Hypothalamus (tissue), 51 donors: ENCODE data around the gene EFCAB12.

Source experiments
- DNase-seq, 51 donors: peaks; one replicate each; lab custom pipeline; 2025; lab: John Stamatoyannopoulos, UW

EFCAB12 gene

DNA sequence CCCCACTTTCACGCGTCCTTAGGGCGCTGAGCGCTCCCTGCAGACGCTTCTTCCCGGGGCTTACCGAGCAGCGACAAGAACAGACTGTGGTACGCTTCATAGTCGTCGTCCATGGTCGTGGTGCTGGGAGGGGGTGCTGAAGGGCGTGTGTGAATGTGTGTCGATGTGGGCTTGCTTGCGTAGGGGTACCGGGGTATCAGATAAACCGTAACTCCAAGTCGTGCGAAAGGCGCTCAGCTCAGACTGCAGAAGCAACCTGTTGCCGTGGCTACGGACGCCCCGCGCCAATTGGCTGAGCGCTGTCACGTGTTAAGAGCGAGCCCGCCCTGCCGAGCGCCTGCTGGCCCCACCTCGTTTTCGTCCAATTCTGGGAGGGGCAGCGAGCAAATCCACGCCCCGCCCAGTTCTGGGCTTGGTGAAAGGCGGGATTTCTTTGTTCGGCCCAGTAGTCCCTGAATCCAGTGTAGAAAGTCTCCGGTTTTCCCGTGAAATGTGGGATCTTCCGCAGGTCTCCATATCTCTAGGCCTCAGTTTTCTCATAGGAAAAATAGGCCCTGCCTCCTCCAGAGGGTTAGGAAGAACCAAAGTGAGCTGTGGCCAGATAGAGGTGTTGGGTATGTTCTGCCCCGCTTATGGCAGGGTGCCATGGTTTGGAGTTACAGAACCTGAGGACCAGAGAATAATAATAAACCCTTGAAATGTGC lies at the start of gene EFCAB12:
EFCAB12 (minus strand) TSS at position 261 of the 704 bp plus-strand sequence; CDS start at position 113, 148 bp downstream.
- DNase-seq: peak; percentile 40 to 98 (median 94)

DNA sequence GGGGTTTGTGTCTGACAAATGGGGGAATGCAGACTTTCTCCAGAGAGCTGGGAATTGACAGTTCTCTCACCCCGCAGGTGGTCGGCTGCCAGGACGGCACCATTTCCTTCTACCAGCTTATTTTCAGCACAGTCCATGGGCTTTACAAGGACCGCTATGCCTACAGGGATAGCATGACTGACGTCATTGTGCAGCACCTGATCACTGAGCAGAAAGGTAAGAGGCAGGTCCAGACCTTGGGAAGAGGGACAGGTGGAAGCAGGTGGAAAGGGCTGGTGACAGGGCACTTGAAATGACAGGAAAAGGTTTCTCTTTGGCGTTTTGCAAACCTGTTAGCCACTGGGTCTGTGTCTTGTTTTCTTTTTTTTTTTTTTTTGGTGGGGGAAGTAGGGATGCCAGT lies 48.1 kb upstream of the EFCAB12 start:
- no peak for DNase-seq

DNA sequence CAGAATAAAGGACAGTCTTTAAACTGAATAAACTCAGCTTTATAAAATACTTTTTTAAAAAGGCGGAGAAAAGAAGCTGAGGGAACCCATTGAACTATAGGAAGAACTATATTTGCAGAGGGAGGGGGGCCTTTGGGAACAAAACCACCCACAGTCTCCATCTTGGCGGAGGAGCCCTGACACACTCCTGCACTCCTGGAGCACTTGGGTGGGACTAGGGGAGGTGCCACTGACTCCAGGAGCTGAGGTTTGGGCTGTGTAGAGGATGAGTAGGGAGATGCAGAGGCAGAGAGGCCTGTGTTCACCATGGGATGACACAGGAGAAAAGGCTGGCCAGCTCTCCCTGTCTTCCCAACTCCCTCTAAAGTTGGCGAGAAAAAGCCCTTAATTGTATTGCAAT lies 47.4 kb upstream of the EFCAB12 start:
- DNase-seq: no peak

DNA sequence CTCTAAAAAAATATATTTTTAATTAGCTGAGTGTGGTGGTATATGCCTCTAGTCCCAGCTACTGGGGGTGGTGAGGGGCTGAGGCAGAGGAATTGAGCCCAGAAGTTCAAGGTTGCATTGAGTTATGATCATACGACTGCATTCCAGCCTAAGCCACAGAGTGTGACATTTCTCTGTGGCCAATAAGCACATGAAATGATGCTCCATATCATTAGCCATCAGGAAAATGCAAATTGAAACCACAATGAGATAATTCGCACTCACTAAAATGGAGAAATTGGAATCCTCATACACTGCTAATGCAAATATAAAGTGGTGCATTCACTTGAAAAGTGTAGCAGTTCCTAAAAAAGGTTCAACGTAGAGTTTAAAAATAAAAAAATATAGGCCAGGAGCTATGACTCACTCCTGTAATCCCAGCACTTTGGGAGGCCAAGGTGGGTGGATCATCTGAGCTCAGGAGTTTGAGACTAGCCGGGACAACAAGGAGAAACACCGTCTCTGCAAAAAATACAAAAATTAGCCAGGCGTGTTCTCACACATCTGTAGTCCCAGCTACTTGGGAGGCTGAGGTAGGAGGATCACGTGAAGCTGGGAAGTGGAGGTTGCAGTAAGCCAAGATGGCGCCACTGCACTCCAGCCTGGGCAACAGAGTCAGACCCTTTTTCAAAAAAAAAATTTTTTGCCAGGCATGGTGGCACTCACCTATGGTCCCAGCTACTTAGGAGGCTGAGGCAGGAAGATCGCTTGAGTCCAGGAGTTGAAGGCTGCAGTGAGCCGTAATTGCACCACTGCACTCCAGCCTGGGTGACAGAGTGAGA lies 46.8 kb upstream of the EFCAB12 start:
- no peak for DNase-seq

DNA sequence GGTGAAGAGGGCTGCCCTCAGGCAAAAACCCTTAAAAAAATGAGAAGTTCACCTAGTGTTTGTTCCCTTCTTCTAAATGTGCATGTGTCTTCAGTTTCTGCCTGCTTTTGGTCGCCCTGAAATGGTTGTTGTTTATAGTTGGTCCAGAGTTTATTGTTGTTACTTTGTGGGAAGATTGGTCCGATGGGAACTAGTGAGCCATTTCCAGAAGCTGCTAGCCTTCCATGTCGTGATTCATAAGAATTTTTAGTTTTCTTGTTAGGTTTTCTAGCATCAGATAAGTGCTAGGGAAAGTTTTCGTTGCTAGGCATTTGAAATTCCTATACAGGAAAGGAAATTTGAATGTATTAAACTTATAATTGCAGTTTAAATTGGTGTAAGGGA lies 45.3 kb upstream of the EFCAB12 start:
- no peak for DNase-seq

DNA sequence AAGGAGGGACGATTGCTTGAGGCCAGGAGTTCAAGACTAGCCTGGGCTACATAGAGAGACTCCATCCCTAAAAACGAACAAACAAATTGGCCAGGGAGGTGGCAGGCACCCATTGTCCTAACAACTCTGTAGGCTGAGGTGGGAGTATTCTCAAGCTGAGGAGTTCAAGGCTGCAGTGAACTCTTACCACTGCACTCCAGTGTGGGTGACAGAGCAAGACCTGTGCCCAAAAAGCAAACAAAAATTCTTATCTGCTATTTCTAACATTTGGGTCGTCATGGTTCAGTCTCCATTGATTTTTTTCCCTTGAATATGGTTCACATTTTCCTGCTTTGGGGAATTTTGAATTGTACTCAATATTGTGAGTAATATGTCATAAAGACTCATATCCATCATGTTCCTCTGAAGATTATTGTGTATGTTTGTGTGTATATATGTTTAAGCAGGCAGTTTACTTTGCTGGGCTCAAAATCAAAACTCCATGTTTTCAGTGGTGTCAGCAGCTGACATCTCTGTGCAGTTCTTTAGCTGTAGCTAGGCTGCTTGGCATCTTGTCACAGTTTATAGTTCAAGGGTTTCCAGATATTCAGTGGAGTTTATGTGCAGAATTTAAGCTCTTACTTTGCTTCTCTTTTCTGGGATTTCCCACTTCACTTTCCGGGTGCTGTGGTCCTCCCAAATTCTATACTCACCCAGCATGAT lies 44.8 kb upstream of the EFCAB12 start:
- DNase-seq: no peak

DNA sequence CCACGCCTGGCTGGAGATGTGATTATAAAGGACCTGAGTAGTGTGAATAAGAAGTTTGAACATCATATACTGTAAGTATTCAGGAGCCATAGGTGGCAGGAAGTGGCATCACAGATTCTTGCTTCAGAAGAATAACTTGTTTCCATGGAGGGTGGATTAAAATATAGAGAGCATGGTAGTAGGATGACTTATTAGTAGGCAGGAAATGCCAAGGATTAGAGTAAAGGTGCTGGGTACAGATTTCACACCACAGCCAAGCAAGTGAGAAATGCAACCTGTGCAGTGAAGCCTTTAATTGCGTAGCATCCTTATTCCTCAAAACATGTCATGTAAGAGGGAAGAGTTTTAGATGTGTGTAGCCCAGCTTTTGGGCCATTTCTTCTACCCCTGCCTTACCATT lies 42.4 kb upstream of the EFCAB12 start:
- no peak for DNase-seq

DNA sequence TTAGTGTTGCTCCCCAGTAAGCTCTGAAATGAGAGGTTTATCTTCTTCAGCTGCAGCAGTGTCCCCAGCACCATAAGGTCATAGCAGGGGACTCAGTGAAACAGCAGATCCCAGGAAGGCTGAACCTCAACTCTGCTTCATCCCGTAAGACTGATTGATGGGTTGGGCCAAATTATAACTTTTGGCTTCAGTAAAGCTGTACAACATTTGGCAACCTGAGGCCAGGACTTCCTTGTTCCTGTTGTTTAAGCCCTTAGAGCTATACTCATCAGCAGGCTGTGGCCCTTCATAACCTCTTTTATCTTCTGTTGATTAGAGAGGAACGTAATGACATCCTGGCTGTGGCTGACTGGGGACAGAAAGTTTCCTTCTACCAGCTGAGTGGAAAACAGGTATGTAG lies 40.6 kb upstream of the EFCAB12 start:
- DNase-seq: no peak

DNA sequence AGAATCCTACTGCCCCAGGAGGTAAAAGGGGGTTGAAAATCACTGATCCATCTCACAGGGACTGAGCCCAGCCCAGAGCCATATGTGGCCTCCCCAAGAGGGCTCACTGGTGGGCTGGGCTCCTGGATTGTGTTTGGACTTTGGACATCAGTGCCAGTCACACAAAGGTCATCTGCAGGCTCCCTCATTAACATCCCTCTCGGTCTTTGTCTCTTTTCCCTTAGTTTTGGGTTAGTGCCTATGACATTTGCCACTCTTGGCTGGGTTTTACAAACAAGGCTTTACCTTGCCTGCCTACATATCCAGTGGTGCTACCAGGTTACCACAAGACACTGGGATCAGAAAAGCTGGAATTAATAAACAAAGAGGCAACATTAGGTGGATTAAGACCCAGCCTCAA lies 39.5 kb upstream of the EFCAB12 start:
- no peak for DNase-seq

DNA sequence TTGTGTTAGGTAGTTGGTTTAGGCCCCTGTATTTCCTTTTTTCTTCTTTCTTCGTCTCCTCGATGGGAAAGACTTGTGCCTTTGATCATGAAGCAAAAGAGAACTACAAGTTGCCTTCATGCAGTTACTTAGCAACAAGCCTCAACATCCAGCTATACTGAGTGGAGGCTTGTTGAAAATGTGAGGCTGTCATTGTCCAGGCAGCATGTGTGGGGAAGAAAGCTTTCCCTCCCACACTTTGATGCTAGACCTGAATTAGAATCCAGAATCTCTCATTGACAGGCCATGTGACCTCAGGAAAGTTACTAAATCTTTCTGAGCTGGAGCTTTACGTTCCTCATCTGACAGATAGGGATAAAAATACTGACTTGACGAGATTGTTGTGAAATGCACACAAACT lies 35.3 kb upstream of the EFCAB12 start:
- peak in 2 of 51 donors; percentile 4 to 14 for DNase-seq

DNA sequence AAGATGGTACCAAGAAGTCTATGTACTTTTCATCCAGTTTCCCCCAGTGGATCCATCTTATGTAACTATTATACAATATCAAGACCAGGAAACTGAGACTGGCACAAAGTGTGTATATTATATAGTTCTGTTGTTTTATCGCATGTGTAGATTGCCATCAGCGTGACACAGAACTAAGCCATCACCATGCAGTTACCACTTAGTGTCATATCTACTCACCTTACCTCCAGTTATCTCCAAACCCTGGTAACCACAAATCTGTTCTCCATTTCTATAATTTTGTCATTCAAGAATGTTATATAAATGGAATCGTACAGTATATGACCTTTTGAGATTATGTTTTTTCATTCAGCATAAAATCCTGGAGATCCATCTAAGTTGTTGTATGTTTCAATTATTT lies 34.7 kb upstream of the EFCAB12 start:
- no peak for DNase-seq

DNA sequence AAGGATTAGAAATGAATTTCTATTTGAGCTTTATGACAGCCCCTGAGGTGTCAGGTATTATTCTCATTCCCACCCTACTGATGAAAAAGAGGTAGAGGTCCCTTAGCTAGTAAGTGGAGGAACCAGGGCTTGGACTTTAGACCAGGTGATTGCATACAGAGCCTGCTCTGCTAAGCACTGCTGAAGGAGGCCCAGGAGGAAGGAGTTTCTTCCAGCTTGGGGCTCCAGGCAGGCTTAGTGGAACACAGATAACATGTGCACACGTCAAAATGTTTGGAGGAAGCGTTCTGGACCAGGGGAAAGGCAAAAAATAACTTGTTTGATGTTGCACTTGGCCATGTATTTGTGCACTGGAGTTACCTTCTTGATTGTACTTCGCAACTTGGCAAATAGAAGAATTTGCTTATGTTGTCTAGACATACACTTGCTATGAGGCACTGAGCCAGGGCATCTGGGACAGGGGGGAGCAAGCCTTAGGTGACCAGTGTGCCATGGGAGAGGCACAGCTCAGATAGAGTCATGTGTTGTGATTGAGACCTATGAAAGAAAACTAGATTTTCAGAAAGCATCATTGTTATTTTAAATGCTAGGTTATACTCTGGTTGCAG lies 34.0 kb upstream of the EFCAB12 start:
- no peak for DNase-seq

DNA sequence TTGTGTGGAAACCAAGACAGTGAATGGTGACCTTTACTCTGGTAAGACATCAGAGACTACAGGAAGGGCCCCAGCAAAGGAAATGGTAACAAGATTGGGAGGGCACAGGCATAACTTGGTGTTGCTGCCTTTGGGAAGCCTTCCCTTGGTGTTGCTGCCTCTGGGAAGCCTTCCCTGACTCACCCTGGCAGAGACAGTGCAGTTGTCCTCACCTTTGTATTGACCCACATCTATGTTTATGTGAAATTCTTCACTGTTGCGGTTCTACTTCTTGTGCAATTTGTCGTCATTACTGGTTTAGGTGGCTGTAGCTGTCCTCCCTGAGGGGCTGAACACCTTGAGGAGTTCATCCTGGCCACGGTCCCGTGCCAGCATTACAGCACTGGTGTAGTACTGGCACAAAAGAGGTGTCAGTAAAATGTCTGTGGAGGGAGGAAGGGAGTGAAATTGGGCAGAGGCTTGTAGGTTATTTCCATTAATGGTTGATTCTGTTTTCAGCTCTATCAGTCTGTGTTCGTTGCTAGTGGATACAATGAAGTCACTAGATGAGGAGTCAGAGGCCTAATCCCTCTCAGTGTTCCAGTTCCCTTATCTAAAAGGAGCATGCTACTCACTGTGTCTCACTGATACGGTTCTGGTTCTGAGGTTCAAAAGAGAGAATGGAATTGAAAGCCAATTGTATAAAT lies 33.2 kb upstream of the EFCAB12 start:
- DNase-seq: peak in 1 of 51 donors; percentile 46

DNA sequence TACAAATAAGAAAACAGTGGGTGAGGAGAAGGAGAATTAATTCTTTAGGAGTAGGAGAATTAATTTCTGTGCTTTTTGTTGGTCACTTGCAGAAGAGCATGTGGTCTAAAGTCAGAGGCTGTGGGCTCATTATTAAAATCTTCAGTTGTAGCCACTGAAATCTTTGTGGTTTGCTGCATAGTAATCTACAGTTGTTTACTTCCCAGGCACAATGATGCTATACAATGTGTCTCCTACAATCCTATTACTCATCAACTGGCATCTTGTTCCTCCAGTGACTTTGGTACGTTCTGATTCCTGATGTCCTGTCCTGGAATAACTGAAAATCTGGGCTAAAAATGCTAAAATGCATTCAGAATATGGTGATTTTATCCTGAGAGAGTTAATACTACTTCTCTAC lies 32.6 kb upstream of the EFCAB12 start:
- DNase-seq: peak in 1 of 51 donors; percentile 46

DNA sequence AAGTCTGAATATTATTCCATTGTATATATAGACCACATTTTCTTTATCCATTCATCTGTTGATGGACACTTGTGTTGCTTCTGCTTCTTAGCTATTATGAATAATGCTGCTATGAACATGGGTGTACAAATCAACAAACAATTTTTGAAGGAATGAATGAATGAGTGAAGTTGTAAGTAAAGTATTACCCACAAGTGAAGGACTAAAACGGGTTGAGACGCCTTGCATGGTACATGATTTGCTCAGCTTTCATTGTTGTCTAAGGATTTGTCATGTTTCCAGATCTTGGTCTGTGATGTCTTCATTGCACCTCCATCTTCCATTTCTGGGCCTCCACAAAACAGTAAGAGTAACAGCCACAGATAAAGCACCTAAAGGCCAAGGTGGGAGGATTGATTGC lies 32.1 kb upstream of the EFCAB12 start:
- DNase-seq: no peak

DNA sequence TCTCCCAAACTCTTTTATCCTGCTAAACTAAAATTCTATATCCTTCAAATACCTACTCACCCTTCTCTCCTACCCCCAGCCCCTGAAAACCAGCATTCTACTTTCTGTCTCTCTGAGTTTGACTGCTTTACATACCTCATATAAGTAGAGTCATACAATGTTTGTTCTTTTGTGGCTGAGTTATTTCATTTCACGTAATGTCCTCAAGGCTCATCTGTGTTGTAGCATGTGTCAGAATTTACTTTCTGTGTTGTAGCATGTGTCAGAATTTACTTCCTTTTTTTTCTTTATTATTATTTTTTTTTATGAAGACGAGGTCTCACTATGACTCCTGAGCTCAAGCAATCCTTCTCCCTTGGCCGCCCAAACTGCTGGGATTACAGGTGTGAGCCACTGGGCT lies 31.7 kb upstream of the EFCAB12 start:
- DNase-seq: no peak

DNA sequence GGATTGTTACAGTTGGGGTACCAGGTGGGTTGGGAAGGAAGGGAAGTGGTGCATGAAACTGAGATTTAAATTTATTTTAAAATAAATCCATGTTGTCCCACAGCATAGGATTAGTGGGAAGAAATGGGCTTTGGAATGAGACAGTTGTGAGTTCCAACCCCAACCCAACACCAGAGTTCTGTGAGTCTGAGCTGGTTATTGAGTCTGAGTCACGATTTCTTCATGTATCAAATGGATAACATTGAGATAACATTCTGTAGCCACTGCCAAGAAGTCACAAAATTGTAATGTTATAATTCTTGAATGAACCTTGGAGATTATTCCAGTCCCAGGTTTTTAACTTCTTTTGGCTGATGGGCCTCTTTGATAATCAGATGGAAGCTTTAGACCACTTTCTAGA lies 25.3 kb upstream of the EFCAB12 start:
- no peak for DNase-seq

DNA sequence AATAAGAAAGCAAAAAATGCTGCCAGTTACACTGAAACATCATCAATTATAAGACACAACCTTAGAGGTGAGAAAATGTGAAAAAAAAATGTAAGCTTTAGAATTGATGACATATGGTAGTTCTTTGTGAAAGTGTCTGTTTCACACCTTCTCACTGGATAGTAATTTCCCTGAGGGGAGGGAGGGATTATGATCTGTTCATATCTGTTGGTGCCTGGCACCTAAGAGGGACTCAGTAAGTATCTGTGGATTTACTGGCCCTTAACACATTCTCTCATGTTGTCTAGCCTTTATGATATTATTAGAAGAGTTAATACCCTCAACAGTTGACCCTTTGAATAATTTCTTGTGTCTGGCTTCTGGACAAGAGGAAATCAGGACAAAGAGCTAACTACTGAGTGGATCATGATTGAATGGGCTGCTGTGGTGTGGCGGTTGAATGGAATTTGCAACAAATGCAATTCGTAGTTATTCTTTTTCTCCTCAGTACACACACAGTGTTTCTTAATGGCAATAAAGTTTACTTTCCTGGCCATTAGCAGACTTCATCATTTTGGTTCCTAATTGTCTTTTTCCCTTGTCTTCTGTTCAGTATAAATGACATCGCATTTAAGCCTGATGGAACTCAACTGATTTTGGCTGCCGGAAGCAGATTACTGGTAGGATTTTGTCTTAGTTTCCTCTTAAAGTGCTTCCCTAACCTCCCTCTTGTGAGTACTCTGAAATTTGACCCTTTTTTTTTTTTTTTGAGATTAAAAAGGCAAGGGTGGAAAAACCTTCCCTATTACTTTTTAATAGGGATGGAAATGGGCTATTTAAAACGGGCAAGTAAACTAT lies 21.1 kb upstream of the EFCAB12 start:
- no peak for DNase-seq

DNA sequence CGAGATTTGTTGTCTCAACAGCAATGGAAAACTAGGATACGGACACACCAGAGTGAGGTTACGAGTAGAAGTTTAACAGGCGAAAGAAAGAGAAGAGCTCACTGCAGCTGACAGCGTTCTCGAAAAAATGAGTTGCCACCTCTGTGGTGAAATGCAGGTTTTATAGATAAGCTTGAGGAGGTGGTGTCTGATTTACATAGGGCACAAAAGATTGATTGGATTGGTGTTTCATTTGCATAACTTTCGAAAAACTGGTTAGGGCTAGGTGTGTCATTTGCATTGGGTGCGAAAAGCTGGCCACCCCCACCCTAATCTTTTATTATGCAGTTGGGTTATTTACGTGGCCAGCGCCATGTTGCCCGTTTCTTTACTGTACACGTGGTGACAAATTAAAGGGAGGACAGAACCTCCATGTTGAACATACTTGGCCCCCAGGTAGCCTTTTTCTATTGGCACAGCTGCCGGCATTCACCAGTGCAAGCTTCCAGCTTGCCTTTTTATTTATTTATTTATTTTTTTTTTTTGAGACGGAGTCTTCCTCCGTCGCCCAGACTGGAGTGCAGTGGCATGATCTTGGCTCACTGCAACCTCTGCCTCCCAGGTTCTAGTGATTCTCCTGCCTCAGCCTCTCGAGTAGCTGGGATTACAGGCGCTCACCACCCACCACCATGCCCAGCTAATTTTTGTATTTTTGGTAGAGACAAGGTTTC lies 19.9 kb upstream of the EFCAB12 start:
- no peak for DNase-seq
